Suprapubic skin (tissue), 4 donors: Measurements from ENCODE around the gene AHDC1.

ENCODE experiments used
- CTCF ChIP-seq, 2 donors: fragments of 200-600 bp in 1 of 2; fragments of 450-650 bp in 1 of 2; sonication (generic) in 1 of 2; IDR thresholded peaks; one replicate each; pipeline ENCODE4 v1.5.1; 2016 to 2019; ENCODE audit warnings: antibody characterized with exemption in 2 of 2, mild to moderate bottlenecking in 1 of 2, moderate library complexity in 1 of 2
- EP300 ChIP-seq: sonication (generic); formaldehyde crosslinking; IDR thresholded peaks from one replicate; pipeline ENCODE4 v1.6.1; 2017; ENCODE audit warnings: antibody characterized with exemption
- POLR2A ChIP-seq, 2 donors: fragments of 450-650 bp; IDR thresholded peaks; one replicate each; pipeline ENCODE4 v1.6.1; 2017; ENCODE audit warnings: antibody characterized with exemption in 2 of 2, mild to moderate bottlenecking in 2 of 2, moderate library complexity in 2 of 2
- POLR2AphosphoS5 ChIP-seq, 3 donors: sonication (generic); formaldehyde crosslinking; IDR thresholded peaks; one replicate each; pipeline ENCODE4 v1.6.1; 2017; ENCODE audit warnings: antibody characterized with exemption in 3 of 3

GRCh38 chr1:27557596-27558340 lies 46.2 kb downstream of the AHDC1 start:
- TF ChIP-seq CTCF (IDR thresholded peaks at IDR 0.05) (no peak), EP300 (no peak), POLR2AphosphoS5 (IDR thresholded peaks at IDR 0.05) (no peak), POLR2A (IDR thresholded peaks at IDR 0.05) (no peak)
